ENCODE measurements around the gene ROBO1.

The ROBO1 gene

GRCh38 chr3:78825118-78825857 is 942.5 kb downstream of the ROBO1 start:
- no peak for DNase-seq

- DNase-seq, result no peak
These were observed 943.9 kb downstream of the ROBO1 start for GRCh38 chr3:78823859-78824258.

DNA sequence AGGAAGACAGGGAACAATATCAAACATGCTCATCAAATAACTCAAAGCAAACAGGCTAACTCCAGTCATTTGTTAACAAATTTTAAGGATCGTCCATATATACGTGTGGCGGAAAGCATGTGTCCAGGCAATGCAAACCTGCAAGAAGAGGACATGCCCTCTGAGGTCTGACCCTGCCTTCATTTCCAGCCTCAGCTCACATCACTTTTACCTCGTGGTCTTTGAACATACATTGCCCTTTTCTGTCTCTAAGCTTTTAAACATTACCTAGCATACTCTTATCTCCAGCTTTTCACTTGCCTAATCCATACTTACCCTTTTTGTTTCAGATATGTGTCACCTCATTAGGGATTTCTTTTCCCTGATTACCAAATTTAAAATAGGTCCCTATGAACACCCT is 944.4 kb downstream of the ROBO1 start:
- no peak for DNase-seq

- DNase-seq, result no peak
These were observed 945.1 kb downstream of the ROBO1 start for GRCh38 chr3:78822726-78823125.

DNA sequence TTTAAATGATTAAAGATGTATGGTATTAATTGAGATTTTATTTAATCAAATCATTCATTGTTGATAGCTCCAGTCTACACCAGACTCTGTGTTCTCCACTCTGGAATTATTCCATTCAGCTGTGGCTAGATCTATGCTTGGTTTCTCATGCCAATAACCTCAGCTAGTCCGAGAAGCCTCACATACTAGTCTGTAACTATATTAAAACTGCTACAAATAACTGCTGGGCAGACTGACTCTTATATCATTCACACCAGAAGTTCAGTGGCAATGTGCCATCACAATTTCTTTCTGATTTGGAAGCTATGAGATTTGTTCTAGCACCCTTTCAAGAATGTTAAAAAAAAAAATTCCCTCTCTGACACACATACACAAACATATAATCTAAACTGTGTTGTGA is 947.3 kb downstream of the ROBO1 start:
- no peak for DNase-seq

DNA sequence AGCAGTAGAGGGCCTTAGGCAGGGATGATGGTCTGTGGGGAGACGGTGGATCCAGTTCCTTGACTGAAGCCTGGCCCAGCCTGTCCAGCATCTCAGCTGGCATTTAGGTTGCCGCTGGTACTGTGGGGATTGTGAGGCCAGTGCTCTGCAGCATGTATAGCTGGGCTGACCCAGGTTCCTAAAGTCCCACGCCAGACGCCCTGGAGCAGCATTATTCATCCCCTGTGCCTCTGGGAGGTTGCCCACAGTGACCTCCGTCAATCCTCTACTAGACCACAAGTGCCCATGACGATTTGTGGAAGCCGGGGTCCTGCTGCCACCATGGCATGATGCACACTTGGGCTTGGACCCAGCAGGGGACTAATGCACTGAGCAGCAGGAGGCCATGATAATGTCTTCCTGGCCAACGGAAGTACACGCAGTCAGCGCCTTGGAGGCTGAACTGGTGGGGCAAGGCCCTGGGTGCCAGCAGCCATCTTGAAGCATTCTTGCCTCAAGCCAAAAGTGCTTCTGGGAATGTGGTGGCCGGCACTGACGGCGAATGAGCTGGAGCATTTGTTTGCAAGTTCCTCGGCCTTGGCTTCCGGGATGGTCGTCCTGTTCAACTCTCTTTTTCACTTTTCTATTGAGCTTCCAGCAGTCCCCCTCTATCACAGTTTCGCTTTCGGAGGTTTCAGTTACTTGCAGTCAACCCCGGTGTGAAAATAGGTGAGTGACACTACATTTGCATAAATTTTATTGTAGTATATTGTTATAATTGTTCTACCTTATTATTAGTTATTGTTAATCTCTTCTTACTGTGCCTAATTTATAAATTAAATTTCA is 949.4 kb downstream of the ROBO1 start:
- peak in 1 of 2 donors; percentile 1 for DNase-seq

GRCh38 chr3:78814893-78815562 is 952.8 kb downstream of the ROBO1 start:
- no peak for DNase-seq

- DNase-seq, result no peak
These were observed 955.6 kb downstream of the ROBO1 start for GRCh38 chr3:78812166-78812565.

GRCh38 chr3:78809966-78810365 is 957.8 kb downstream of the ROBO1 start:
- DNase-seq, result no peak

- DNase-seq, result no peak
These were observed 963.4 kb downstream of the ROBO1 start for GRCh38 chr3:78804251-78805037.

DNA sequence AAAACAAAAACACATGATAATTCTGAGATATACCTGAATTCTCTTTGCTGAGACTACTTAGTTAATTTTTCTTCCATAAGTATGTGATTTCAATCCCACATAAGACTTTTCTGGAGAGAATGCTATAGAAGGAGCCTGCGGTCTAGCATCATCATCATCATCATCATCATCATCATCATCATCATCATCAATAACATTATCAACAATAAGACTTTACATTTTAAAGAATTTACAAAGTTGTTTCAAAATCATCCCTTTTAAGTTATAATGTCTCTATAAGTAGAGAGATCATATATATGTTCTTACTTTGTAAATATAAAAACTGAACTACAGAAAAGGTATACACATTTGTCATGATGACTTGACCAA is 965.3 kb downstream of the ROBO1 start:
- DNase-seq, result no peak

DNA sequence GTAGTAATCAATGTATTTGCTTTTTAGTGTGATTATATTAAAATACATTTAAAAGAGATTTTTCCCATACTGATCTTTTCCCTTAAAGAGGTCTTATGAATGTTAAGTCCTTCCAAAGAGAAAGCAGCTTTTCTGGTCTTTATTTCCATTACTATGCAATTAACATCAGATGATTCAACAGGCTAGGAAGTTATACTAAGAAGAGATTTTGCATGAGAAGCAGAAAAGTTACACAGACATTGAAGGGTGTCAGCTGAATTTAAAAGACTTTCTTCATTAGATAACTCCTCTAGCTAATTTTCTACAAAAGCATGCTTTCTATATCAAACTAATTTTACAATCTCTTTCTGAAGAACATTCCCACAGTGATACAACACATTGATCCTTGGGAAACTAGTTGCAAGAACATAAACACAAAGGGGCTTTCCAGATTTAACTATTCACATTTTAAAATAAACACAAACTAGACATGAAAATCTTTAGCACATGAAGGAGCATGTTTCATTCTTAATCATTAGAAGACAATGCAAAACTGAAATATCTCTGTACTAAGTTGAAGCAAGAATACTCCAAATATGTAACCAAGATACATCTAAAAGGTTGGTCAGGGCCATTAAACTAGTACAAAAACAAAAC is 965.8 kb downstream of the ROBO1 start:
- no peak for DNase-seq

DNA sequence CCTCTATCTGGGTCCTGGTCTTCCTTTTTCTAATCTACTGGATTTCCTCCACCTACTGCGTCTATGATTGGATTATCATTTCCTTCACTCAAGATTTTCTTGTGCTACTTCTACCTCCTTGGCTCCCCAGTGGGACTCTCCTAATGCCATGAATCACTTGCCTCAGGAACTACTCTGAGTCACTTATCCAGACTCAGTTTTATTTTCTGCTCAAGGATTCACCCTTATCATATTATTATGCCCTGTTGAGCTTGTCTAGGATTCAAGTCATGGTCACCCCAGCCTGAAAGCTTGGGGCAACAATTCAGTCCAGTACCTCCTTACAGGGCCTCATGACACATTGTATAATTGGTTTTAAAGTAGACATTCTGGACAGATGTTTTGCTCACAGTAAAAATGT is 968.1 kb downstream of the ROBO1 start:
- DNase-seq, result no peak

GRCh38 chr3:78798266-78798832 is 969.4 kb downstream of the ROBO1 start:
- DNase-seq, result no peak

- DNase-seq, result no peak
These were observed 973.4 kb downstream of the ROBO1 start for GRCh38 chr3:78794431-78794830.

- no peak for DNase-seq
These were observed 975.1 kb downstream of the ROBO1 start for GRCh38 chr3:78792733-78793132.

- no peak for DNase-seq
These were observed 975.6 kb downstream of the ROBO1 start for GRCh38 chr3:78792212-78792611.

- DNase-seq, result no peak
These were observed 976.0 kb downstream of the ROBO1 start for GRCh38 chr3:78791753-78792152.

GRCh38 chr3:78788839-78789238 is 979.0 kb downstream of the ROBO1 start:
- DNase-seq, result no peak

DNA sequence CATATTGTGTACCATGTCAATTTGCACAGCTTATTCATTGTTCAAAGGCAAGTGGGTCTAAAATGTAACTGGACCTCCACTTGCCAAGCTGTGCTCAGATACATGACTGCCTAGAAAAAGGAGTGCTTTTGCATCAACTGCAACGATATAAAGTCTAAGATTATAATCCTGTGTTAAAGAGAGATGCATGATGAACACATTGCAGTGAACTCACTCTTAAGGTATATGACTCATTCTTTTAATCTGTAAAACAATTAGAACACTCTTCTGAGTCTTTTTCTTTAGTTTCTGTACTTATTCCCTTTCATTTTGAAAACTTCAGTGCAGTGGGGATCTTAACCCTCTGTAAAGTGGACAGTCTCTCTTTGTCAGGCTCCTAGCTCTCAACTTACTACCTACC is 982.8 kb downstream of the ROBO1 start:
- DNase-seq, result no peak

- DNase-seq, result no peak
These were observed 986.4 kb downstream of the ROBO1 start for GRCh38 chr3:78781351-78781750.

All from CD4-positive, alpha-beta T cell treated with Interleukin-1 beta for 1 hour (primary cell).